ENCODE data around the gene CDC7.
A peak's percentile ranks its signal among the peaks of the same experiment; 100 is the strongest.

The CDC7 gene

GRCh38 chr1:91555821-91556531 lies 55.3 kb downstream of the CDC7 start:
- no peak overlapping the region for H3K4me3 ChIP-seq (ENCODE audit: low read depth, low read length)
- peak; percentile 69 for DNase-seq (ENCODE audit: low read depth, low spot score)
- ChIA-PET POLR2A (interaction anchor here (1.2 to 1.6 kb wide), 2 partner anchors 14 kb away, joined by 3 to 6 read pairs; no protein-coding TSS in a partner anchor), CTCF (interaction anchor here (0.9 to 1.5 kb wide), 5 partner anchors 10 to 370 kb away, joined by 3 to 6 read pairs (median 3); no protein-coding TSS in a partner anchor)
- TF ChIP-seq CTCF (IDR thresholded peaks at IDR 0.05; ENCODE audit: insufficient read depth, low read length, missing control alignments): no peak

- H3K4me3 ChIP-seq (ENCODE audit: low read depth, low read length): no peak overlapping the region
- no peak for TF ChIP-seq CTCF (IDR thresholded peaks at IDR 0.05; ENCODE audit: insufficient read depth, low read length, missing control alignments)
- ChIA-PET CTCF (interaction anchor here (0.9 to 1.6 kb wide), 3 partner anchors 10 to 370 kb away, joined by 3 to 4 read pairs (median 3); no protein-coding TSS in a partner anchor), POLR2A (interaction anchor here (1.6 kb wide), 1 partner anchor 13 kb away, joined by 6 read pairs; no protein-coding TSS in a partner anchor)
- no peak for DNase-seq (ENCODE audit: low read depth, low spot score)
Measured at GRCh38 chr1:91556556-91556955, 55.9 kb downstream of the CDC7 start.

GRCh38 chr1:91557039-91557690 lies 56.5 kb downstream of the CDC7 start:
- no peak for DNase-seq (ENCODE audit: low read depth, low spot score)
- CTCF ChIA-PET: interaction anchor here (0.6 to 1.6 kb wide), 6 partner anchors 9 to 369 kb away, joined by 3 to 4 read pairs (median 3); no protein-coding TSS in a partner anchor
- no peak overlapping the region for H3K4me3 ChIP-seq (ENCODE audit: low read depth, low read length)
- POLR2A ChIA-PET: interaction anchor here (1.0 to 1.6 kb wide), 2 partner anchors 12 to 13 kb away, joined by 3 to 6 read pairs; no protein-coding TSS in a partner anchor
- TF ChIP-seq CTCF (IDR thresholded peaks at IDR 0.05; ENCODE audit: insufficient read depth, low read length, missing control alignments): no peak

- POLR2A ChIA-PET: interaction anchor here (0.8 to 1.6 kb wide), 3 partner anchors 12 to 13 kb away, joined by 3 to 6 read pairs (median 3); no protein-coding TSS in a partner anchor
- DNase-seq (ENCODE audit: low read depth, low spot score): no peak
- CTCF ChIA-PET: interaction anchor here (0.6 to 1.6 kb wide), 5 partner anchors 9 to 368 kb away, joined by 3 to 4 read pairs (median 3); no protein-coding TSS in a partner anchor
- no peak overlapping the region for H3K4me3 ChIP-seq (ENCODE audit: low read depth, low read length)
- no peak for TF ChIP-seq CTCF (IDR thresholded peaks at IDR 0.05; ENCODE audit: insufficient read depth, low read length, missing control alignments)
Measured at GRCh38 chr1:91557826-91558225, 57.2 kb downstream of the CDC7 start.

GRCh38 chr1:91559046-91559750 lies 58.5 kb downstream of the CDC7 start:
- no peak overlapping the region for H3K4me3 ChIP-seq (ENCODE audit: low read depth, low read length)
- ChIA-PET CTCF (interaction anchor here (1.0 kb wide), 2 partner anchors 11 to 327 kb away, joined by 3 read pairs; partner anchors contain the start of gene TGFBR3), POLR2A (no interaction called here)
- no peak for TF ChIP-seq CTCF (IDR thresholded peaks at IDR 0.05; ENCODE audit: insufficient read depth, low read length, missing control alignments)
- no peak for DNase-seq (ENCODE audit: low read depth, low spot score)
